ENCODE results near the gene HERC3.
A peak's percentile ranks its signal among the peaks of the same experiment; 100 is the strongest.
"Not testable (repeated sequence)": the region's sequence is repeated elsewhere in the genome, so short reads cannot be mapped to it uniquely, and the experiment has no call there.

HERC3 gene

DNA sequence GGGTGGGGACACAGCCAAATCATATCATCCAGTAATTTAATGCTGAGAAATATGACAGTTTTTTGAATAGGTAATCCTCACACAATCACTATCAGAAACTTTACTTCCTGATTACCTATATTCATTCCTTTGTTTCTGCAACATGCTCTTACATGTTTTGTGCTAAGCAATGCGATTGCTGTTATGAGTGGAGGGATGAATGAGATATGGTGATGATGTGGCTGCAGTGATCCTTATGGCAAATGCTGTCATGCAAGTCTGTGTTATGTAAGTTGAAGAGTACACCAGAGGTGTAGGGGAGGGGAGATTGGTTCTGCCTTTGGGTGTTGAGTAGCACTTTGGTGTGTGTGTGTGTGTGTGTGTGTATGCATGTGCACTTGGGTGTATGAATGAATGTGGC, 14.6 kb downstream of the HERC3 start:
- TF ChIP-seq TOX (CRISPR knock-in tag; IDR thresholded peaks at IDR 0.05; ENCODE audit: borderline replicate concordance) (no peak), ZFP3 (CRISPR knock-in tag; IDR thresholded peaks at IDR 0.05) (no peak)
- ATAC-seq: no peak

DNA sequence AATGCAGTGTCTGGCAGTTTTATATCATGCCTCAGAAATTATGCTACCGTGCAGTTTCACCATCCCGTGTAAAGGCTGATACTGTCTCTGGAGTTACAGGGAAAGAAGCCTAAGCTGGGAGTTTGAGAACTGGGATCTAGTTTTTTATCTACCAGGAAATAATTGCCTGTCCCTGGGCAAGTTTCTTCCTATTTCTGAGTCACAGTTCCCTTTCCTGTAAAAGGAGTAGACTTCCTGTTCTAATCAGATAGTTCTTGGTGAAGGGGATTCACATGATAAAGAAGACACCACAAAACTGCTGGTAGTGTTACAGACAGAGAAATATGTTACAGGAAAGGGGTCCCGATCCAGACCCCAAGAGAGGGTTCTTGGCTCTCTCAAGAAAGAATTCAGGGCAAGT, 17.1 kb downstream of the HERC3 start:
- no peak for ATAC-seq
- TF ChIP-seq, protein P1, sequence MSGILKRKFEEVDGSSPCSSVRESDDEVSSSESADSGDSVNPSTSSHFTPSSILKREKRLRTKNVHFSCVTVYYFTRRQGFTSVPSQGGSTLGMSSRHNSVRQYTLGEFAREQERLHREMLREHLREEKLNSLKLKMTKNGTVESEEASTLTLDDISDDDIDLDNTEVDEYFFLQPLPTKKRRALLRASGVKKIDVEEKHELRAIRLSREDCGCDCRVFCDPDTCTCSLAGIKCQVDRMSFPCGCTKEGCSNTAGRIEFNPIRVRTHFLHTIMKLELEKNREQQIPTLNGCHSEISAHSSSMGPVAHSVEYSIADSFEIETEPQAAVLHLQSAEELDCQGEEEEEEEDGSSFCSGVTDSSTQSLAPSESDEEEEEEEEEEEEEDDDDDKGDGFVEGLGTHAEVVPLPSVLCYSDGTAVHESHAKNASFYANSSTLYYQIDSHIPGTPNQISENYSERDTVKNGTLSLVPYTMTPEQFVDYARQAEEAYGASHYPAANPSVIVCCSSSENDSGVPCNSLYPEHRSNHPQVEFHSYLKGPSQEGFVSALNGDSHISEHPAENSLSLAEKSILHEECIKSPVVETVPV (CRISPR knock-in tag; IDR thresholded peaks at IDR 0.05): no peak
- TF ChIP-seq, protein P2, sequence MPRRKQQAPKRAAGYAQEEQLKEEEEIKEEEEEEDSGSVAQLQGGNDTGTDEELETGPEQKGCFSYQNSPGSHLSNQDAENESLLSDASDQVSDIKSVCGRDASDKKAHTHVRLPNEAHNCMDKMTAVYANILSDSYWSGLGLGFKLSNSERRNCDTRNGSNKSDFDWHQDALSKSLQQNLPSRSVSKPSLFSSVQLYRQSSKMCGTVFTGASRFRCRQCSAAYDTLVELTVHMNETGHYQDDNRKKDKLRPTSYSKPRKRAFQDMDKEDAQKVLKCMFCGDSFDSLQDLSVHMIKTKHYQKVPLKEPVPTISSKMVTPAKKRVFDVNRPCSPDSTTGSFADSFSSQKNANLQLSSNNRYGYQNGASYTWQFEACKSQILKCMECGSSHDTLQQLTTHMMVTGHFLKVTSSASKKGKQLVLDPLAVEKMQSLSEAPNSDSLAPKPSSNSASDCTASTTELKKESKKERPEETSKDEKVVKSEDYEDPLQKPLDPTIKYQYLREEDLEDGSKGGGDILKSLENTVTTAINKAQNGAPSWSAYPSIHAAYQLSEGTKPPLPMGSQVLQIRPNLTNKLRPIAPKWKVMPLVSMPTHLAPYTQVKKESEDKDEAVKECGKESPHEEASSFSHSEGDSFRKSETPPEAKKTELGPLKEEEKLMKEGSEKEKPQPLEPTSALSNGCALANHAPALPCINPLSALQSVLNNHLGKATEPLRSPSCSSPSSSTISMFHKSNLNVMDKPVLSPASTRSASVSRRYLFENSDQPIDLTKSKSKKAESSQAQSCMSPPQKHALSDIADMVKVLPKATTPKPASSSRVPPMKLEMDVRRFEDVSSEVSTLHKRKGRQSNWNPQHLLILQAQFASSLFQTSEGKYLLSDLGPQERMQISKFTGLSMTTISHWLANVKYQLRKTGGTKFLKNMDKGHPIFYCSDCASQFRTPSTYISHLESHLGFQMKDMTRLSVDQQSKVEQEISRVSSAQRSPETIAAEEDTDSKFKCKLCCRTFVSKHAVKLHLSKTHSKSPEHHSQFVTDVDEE (CRISPR knock-in tag; IDR thresholded peaks at IDR 0.05): no peak
- TF ChIP-seq ZNF565 (CRISPR knock-in tag; conservative IDR thresholded peaks at IDR 0.05; ENCODE audit: low read depth) (no peak), GLIS3 (CRISPR knock-in tag; IDR thresholded peaks at IDR 0.05) (no peak), BACH2 (CRISPR knock-in tag; IDR thresholded peaks at IDR 0.05; ENCODE audit: borderline replicate concordance) (no peak), ESRRG (CRISPR knock-in tag; IDR thresholded peaks at IDR 0.05) (no peak), RARB (CRISPR knock-in tag; IDR thresholded peaks at IDR 0.05) (no peak), ZFP3 (CRISPR knock-in tag; IDR thresholded peaks at IDR 0.05) (no peak), ARNTL (CRISPR knock-in tag; IDR thresholded peaks at IDR 0.05; ENCODE audit: borderline replicate concordance, low read depth) (no peak)
- TF ChIP-seq, protein P3, sequence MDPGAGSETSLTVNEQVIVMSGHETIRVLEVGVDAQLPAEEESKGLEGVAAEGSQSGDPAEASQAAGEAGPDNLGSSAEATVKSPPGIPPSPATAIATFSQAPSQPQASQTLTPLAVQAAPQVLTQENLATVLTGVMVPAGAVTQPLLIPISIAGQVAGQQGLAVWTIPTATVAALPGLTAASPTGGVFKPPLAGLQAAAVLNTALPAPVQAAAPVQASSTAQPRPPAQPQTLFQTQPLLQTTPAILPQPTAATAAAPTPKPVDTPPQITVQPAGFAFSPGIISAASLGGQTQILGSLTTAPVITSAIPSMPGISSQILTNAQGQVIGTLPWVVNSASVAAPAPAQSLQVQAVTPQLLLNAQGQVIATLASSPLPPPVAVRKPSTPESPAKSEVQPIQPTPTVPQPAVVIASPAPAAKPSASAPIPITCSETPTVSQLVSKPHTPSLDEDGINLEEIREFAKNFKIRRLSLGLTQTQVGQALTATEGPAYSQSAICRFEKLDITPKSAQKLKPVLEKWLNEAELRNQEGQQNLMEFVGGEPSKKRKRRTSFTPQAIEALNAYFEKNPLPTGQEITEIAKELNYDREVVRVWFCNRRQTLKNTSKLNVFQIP (CRISPR knock-in tag; IDR thresholded peaks at IDR 0.05; ENCODE audit: borderline replicate concordance, low read depth): no peak
- TF ChIP-seq, protein P4, sequence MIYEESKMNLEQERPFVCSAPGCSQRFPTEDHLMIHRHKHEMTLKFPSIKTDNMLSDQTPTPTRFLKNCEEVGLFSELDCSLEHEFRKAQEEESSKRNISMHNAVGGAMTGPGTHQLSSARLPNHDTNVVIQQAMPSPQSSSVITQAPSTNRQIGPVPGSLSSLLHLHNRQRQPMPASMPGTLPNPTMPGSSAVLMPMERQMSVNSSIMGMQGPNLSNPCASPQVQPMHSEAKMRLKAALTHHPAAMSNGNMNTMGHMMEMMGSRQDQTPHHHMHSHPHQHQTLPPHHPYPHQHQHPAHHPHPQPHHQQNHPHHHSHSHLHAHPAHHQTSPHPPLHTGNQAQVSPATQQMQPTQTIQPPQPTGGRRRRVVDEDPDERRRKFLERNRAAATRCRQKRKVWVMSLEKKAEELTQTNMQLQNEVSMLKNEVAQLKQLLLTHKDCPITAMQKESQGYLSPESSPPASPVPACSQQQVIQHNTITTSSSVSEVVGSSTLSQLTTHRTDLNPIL (CRISPR knock-in tag; IDR thresholded peaks at IDR 0.05; ENCODE audit: low read depth): no peak

DNA sequence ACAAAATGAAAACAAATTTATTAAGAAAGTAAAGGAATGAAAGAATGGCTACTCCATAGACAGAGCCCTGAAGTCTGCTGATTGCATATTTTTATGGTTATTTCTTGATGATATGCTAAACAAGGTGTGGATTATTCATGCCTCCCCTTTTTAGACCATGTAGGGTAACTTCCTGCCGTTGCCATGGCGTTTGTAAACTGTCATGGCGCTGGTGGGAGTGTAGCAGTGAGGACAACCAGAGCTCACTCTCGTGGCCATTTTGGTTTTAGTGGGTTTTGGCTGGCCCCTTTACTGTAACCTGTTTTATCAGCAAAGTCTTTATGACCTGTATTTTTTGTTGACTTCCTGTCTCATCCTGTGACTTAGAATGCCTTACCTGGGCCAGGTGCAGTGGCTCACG, 17.5 kb downstream of the HERC3 start:
- not testable (repeated sequence) for ATAC-seq

DNA sequence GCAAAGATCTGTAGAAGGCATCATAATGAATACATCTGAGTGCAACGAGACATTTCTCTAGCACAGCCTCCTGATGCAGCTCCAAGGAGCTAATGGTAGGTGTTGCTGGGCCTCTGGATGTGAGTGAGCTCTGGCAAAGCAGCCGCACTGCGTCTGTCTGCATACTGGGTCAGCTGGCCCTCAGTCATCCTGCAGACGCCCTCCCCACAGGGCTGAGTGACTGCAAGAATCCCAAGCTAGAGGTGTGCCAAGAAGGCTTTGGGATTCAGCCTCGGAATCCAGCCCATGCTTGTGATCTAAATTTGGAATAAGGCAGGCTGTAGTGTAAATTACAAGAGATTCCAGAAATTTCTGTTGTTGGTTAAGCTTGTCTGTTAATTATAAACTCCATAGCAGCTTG, 18.5 kb downstream of the HERC3 start:
- TF ChIP-seq ZNF8 (CRISPR knock-in tag; IDR thresholded peaks at IDR 0.05) (no peak), RARB (CRISPR knock-in tag; IDR thresholded peaks at IDR 0.05) (no peak), ZNF565 (CRISPR knock-in tag; conservative IDR thresholded peaks at IDR 0.05; ENCODE audit: low read depth) (no peak), CSDC2 (CRISPR knock-in tag; IDR thresholded peaks at IDR 0.05) (no peak)
- TF ChIP-seq, protein P2 (CRISPR knock-in tag; IDR thresholded peaks at IDR 0.05): no peak
- ATAC-seq: peak; percentile 10; the same call in 1 of the 3 replicates

DNA sequence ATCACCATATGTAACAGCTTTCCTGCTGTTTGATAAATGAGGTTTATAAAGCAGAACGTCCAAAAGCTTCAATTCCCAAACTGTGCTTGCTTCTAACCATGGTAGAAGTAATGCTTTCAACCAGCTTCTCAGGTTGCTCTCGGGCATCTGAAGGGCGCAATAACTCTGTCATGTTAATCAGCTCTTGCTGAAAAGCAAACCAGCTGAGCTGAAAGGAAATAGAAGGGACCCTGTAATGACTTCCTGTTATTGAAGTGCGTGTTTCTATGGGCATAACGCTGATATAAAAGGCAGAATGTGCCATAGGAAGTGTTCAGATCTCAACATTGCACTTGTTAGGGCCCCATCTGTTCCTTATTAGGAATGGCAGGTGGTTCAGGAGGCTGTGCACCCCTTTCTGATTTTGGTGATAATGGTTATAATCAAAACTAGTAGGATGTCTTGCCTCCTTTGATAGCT, 21.2 kb downstream of the HERC3 start:
- TF ChIP-seq ZNF8 (CRISPR knock-in tag; IDR thresholded peaks at IDR 0.05) (no peak), TOX (CRISPR knock-in tag; IDR thresholded peaks at IDR 0.05; ENCODE audit: borderline replicate concordance) (no peak), OSR1 (CRISPR knock-in tag; IDR thresholded peaks at IDR 0.05) (no peak), BACH2 (CRISPR knock-in tag; IDR thresholded peaks at IDR 0.05; ENCODE audit: borderline replicate concordance) (no peak), TCF4 (CRISPR knock-in tag; IDR thresholded peaks at IDR 0.05; ENCODE audit: borderline replicate concordance) (peak; percentile 64; the same call in 1 of the 2 replicates), ZFP3 (CRISPR knock-in tag; IDR thresholded peaks at IDR 0.05) (no peak)
- TF ChIP-seq, protein P1 (CRISPR knock-in tag; IDR thresholded peaks at IDR 0.05): no peak
- TF ChIP-seq, protein P3 (CRISPR knock-in tag; IDR thresholded peaks at IDR 0.05; ENCODE audit: borderline replicate concordance, low read depth): no peak
- peak; percentile 10; the same call in 2 of the 3 replicates for ATAC-seq

Measured in SK-N-SH treated with all-trans-retinoic acid at 6 μM for 48 hours (cell line).